Epidermal melanocyte (primary cell): Measurements from ENCODE around the gene CYP11A1.

Source experiments
- DNase-seq: peaks from one replicate; pipeline ENCODE4 v3.0.0; 2011; ENCODE audit warnings: low spot score; ENCODE audit not compliant: insufficient read length

CYP11A1 gene

DNA sequence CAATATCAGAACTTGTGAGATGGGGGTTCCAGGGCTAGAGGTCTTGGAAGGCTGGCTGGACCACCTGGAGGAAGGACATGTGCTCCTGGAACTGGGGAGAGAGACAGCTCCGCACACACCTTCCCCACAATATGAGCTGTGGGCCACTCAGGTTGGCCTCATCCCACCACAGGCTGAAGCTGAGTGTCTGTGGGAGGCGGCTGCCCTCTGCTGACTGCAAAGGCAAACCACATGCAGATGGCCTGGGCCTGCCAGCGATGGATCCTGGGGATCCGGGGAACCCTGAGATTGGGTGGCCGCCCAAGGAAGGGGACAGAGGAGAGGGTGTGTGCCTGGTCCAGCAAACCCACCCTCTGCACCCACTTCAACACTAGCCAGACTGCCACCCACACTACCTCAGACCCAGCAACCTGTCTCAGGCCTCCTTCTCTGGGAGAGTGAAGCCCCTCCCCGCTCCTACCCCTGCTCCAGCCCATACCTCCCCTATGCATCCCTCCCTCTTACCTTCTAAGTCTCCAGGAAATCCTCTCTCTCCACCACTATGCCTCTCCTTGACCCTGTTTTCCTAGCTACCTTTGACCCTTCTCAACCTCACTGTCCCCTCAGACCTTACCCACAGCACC, 44.8 kb downstream of the CYP11A1 start:
- peak; percentile 50 for DNase-seq

- no peak for DNase-seq
Measured at GRCh38 chr15:74320352-74321247, 46.8 kb downstream of the CYP11A1 start.

DNA sequence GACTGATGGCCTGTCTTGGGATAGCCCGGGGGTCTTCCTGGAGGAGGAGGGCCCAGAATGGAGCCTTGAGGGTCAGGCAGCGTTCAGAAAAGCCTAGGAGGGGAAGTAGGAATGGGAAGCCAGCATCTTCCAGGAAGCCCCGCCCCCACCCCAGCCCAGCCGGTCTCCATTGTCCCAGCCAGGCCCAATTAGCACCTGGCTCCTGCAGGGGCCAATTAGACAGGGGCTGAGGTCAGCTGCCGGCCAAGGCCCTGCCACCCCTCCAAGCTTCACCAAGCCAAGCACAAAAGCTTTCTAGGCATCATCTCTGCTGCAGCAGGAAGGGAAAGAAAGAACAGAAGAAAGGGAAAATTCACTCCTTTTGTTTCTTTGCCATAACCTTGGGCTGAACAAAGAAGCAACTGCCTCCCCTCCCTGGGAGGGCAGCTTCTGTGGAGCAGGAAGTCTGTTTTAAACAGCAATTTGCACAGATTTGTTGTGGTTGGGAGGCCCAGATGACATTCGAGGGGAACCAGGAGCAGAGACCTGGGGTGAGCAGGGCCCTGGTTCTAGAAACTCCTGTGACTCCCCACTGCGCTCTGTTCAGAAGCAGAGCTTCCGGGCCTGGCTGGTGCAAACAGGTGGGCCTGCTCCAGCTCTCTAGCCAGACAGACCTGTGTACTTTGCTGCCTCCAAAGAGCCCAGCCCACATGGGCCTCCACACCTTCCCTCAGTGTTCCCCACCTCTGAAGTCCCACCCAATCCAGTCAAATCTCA, 47.7 kb downstream of the CYP11A1 start:
- DNase-seq, result no peak

DNA sequence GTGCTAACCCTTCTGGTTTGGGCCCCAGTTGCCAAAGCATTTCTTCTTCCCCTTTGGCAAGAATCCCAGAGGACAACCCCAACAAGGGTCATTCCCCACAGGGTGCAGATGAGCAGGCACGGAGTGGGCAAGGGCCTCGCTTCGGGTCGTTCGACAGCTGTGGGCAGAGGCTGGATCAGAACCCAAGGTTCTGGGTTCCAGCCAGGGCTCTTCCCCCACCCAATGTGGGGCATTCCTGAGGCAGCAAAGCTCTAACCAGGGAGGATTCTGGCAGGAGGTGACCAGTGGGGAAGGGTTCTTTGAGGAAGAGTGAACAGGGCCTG, 48.3 kb downstream of the CYP11A1 start:
- DNase-seq, result no peak

- no peak for DNase-seq
Measured at GRCh38 chr15:74318376-74319137, 48.9 kb downstream of the CYP11A1 start.

GRCh38 chr15:74317820-74318375, 49.5 kb downstream of the CYP11A1 start:
- no peak for DNase-seq

- DNase-seq, result no peak
Measured at GRCh38 chr15:74316141-74316540, 51.3 kb downstream of the CYP11A1 start.

- DNase-seq, result no peak
Measured at GRCh38 chr15:74315626-74316025, 51.8 kb downstream of the CYP11A1 start.

GRCh38 chr15:74314795-74315438, 52.5 kb downstream of the CYP11A1 start:
- DNase-seq, result no peak

- no peak for DNase-seq
Measured at GRCh38 chr15:74313889-74314288, 53.6 kb downstream of the CYP11A1 start.

- no peak for DNase-seq
Measured at GRCh38 chr15:74312445-74313007, 54.9 kb downstream of the CYP11A1 start.

- no peak for DNase-seq
Measured at GRCh38 chr15:74311734-74312444, 55.6 kb downstream of the CYP11A1 start.

- DNase-seq, result peak; percentile 79
Measured at GRCh38 chr15:74307827-74308811, 59.3 kb downstream of the CYP11A1 start.

GRCh38 chr15:74306781-74307217, 60.6 kb downstream of the CYP11A1 start:
- no peak for DNase-seq

- DNase-seq, result no peak
Measured at GRCh38 chr15:74305687-74306086, 61.8 kb downstream of the CYP11A1 start.

GRCh38 chr15:74304431-74304830, 63.0 kb downstream of the CYP11A1 start:
- no peak for DNase-seq

- no peak for DNase-seq
Measured at GRCh38 chr15:74303741-74304309, 63.6 kb downstream of the CYP11A1 start.

DNA sequence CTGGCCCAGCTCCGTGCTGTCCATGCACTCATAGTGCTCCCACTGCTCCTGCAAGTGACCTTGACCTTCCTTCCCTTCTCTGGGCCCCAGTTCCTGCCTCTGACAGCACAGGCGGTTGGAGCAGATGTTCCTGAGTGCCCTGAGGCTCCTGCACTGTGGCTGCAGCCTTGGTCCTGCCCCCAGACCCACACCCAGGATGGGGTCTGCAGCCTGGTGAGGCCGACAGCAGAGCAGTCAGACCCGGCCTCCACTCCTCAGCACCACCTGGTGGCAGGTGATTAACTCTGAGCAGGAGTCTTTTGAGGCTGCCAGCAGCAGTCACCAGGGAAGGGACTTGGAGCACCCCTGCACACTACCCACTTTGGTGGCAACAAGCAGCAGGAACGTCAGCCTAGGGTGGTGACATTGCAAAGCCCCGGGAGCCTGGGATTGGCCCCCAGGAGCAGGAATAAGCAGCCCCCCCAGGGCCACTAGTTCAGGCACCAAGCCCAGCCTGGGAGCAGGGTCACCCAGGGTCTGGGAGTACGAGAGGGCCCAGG, 64.6 kb downstream of the CYP11A1 start:
- DNase-seq, result no peak
